Measurements from ENCODE around the gene GPR148.
"Not testable (repeated sequence)": the region's sequence is repeated elsewhere in the genome, so short reads cannot be mapped to it uniquely, and the experiment has no call there.

Gene GPR148, protein sequence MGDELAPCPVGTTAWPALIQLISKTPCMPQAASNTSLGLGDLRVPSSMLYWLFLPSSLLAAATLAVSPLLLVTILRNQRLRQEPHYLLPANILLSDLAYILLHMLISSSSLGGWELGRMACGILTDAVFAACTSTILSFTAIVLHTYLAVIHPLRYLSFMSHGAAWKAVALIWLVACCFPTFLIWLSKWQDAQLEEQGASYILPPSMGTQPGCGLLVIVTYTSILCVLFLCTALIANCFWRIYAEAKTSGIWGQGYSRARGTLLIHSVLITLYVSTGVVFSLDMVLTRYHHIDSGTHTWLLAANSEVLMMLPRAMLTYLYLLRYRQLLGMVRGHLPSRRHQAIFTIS

DNA sequence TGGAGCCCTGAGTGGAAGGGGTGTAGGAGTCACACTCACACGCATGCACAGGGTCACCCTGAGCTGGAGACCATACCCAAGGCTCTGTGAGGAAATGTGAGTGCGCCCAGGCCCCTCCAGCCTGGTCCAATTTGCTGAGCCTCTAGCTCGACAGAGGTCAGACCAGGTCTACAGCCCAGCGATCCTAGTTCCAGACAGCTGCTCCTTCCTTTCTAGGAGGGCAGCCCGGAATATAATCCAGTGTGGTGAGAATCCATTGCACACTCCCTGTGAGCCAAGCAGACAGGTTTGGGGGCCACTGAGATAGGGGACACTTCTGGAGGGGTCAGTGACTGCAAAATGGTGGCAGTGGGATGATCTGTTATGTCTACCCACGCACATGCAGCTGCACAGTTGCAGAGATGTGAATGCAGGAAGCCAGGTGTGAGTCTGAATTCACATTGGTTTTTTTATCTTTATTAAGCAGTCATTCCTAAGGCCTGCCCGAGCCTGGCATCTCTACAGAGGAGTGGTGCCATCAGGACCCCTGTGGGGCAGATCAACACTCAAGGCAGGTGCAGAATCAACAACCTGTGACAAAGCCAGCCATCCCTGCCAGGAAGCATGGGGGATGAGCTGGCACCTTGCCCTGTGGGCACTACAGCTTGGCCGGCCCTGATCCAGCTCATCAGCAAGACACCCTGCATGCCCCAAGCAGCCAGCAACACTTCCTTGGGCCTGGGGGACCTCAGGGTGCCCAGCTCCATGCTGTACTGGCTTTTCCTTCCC, at the start of gene GPR148:
Gene GPR148, plus strand, starts transcription at position 522 of the 768 bp plus-strand sequence. Its CDS starts 82 bp downstream, at position 604.
- FAIRE-seq = no peak
- no peak for DNase-seq (ENCODE audit: extremely low spot score, insufficient read length, low read depth)

DNA sequence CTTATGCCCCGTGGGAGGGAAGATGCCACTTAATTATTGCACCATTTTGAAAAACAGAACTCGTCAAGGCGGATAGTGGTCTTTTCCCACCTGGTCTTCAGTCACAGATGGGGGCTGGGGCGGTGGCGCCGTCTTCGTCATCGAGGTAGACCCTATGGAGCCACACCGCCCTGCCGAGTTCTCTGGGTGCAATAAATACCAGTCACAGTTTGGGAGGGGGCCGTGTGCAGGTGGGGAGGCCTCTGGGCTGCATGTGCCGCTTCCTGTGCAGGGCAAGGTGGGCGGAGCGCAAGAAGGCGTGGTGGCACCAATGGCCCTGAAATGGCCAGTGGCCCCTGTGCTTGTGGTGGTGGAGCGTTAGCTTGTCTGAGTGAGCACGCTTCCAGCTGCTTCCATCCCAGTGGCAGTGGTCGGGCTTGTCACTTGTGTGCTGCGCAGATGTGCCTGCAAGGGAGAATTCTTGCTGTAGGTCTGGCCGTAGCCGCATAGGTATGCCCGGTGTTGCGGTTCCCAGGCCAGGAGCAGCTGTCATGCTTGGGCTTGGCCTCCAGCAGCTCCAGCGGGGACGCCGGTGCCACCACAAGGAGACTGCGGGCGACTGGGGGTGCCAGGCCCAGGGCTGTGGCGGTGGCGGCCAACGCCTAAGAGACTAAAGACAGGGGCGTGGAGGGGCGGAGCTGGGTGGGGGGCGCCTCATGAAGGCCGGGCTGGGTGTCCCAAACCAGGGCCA, 36.7 kb upstream of the GPR148 start:
- FAIRE-seq; DNase-seq (ENCODE audit: extremely low spot score, insufficient read length, low read depth): not testable (repeated sequence)

DNA sequence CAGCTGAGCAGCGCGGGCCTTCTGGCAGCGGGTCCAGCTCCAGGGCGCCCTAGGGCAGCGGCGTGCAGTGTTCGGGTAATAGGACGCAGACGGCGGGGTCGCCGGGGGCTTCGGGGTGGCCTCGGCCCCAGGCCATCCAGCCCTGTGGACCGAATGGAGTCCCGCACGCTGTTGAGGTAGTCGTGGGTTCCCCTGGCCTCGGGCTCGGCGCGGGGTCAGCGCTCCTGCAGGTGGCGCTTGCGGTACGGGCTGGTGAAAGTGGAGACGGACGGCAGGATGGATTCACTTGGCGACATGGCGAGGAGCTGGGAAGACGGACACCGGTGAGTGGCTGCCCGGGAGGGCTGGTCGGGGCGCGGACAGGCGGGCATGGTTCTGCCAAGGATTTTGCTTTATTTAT, 35.4 kb upstream of the GPR148 start:
- FAIRE-seq; DNase-seq (ENCODE audit: extremely low spot score, insufficient read length, low read depth): not testable (repeated sequence)

DNA sequence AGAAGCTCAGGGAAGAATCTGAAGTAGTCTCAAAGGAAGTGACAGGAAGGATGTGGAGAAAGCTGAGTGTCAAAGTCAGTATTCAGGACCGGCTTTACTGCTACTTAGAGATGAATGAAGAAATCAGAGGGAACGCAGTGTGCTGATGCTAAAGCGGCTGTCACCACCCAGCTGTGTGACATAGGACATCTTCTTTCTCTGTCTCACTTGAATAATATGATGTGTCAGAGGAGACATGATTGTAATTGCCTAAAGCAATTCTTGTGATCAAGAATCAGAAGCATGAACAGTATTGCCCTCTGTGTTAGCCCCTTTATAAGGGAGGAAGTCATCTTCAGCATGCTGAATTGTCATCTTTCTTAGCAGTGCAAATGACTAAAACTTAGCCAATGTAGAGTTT, 25.6 kb upstream of the GPR148 start:
- not testable (repeated sequence) for DNase-seq (ENCODE audit: extremely low spot score, insufficient read length, low read depth); FAIRE-seq

DNA sequence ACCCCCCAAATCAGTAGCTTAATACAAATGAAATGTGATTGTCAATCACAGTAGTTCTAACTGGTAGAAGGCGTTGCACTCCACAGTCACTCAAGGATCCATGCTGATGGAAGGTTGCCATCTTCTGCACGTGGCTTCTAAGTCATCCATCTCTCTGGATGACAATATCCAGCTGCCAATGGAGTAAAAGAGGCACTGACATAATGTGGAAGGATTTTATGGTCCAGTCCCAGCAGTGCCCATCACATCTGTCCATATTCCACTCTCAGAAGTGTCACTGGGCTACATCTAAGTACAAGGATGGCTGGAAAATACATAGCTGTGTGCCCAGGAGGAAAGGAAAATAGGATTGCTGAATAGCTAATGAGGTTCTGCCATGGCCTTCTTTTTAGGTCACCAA, 14.1 kb upstream of the GPR148 start:
- DNase-seq (ENCODE audit: extremely low spot score, insufficient read length, low read depth); FAIRE-seq: not testable (repeated sequence)

DNA sequence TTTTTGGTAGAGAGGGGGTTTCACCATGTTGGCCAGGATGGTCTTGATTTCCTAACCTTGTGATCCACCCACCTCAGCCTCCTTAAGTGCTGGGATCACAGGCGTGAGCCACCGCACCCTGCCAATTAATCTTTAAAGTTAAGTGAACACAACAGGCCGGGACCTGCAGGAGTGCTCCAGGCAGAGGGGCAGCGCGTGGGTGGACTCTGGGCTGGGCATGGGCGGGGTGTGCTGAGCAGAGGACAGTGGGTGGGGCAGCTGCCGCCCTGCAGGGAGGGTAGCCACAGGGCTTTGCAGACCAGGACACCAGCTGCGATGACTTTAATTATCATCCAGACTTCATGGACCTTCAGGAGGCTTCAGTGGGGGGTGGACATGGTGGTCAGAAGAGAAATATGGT, 8.8 kb upstream of the GPR148 start:
- DNase-seq (ENCODE audit: extremely low spot score, insufficient read length, low read depth) (no peak), FAIRE-seq (no peak)

DNA sequence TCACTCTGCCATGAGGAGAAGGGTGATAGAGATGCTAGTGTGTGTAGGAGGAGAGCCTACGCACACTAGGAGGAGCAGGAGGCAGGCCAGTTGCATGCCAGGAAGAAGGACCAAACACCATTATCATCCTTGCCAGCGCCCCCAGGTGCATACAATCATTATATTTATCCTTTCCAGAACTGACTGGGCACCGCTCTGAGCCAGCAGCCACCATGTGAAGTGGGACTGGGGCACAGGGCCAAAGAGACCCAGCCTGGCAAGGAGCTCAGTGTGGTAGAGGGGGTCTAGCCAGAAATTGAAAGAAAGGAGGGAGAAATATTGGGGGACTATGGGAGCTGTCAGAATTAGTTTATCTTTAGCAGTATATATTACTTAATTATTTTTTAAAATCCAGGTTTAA, 8.3 kb upstream of the GPR148 start:
- FAIRE-seq (no peak), DNase-seq (ENCODE audit: extremely low spot score, insufficient read length, low read depth) (no peak)

DNA sequence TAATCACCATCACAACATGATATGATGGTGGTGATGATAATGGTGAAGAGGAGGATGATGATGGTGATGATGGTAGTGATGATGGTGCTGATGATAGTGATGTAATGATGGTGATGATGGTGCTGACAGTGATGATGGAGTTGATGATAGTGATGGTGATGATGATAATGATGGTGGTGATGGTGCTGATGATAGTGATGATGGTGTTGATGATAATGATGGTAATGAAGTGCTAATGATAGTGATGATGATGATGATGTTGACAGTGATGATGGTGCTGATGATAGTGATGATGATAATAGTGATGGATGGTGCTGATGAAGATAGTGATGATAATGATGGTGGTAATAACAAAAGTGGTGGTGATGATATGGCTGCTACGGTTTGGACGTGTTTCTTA, 4.4 kb upstream of the GPR148 start:
- no peak for FAIRE-seq
- DNase-seq (ENCODE audit: extremely low spot score, insufficient read length, low read depth) = no peak

DNA sequence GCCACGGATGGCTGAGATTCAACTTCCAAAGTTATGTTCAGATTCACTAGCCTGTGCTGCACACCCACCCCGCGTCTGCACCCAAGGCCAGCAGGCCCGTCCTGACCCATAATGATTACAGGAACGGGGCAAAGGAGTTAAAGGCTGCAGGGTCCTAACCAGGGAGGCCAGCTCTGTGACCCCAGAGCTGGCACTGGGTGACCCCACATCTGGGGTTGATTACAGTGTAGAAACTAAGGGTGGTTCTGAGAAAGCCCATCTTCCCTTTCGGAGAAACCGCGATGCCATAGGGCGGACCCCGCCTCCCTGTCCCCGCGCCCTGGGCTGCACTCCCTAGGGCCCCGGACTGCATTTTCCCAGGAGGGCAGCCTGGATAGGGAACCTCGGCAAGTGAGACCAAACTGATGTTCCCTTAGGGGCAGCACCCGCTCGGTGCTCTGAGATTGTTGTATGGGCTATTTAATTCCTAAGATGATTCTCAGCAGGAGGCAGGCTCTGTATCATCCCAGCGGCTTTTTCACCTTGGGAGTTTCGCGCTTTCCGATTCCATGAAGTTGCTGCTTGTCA, 2.2 kb upstream of the GPR148 start:
- DNase-seq (ENCODE audit: extremely low spot score, insufficient read length, low read depth) (no peak), FAIRE-seq (no peak)

DNA sequence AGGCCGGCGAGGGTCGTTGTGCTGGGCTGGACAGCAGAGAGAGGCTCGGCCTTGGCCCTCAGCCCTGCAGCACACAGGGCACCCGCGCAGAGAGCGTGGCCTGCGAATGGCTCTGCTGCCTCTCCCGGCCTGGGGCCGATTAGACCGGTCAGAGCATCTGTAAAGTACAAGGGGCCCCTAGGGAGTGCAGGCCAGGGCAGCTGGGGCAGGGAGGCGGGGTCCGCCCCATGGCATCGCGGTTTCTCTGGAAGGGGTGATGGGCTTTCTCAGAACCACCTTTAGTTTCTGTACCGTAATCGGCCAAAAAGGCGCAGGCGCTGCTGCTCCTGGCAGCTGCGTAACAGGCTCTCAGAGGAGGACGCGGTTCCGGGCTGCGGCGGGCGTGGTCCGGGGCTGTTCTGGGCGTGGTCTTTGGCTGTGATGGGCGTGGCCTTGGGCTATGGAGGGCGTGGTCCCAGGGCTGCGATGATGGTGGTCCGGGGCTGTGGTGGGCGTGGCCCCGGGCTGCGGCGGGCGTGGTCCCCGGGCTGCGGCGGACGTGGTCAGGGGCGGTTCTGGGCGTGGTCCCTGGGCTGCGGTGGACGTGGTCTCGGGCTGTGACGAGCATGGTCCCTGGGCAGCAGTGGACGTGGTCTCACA, 1.5 kb upstream of the GPR148 start:
- DNase-seq (ENCODE audit: extremely low spot score, insufficient read length, low read depth) = peak; percentile 48
- FAIRE-seq = peak; percentile 94

DNA sequence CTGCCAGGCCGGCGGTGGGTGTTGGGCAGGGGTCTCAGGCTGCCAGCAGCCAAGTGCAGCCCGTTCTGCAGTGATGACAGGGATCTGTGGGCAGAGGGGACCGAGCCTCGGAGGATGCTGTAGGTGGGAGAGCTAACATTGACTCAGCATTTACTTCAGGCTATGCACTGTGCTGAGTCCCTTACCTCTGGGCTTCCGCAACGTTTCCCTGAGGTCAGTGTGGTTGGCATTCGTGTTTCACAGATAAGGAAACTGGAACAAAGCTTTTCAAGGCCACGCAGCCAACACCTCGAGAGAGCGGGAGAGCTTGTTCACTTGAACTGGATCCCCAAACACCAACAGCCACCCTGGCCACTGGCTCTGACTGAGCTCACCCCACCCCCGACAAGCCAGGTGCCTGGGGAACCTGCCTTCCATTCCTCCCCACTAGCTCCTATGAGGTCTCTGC, 839 bp upstream of the GPR148 start:
- DNase-seq (ENCODE audit: extremely low spot score, insufficient read length, low read depth) = no peak
- no peak for FAIRE-seq

DNA sequence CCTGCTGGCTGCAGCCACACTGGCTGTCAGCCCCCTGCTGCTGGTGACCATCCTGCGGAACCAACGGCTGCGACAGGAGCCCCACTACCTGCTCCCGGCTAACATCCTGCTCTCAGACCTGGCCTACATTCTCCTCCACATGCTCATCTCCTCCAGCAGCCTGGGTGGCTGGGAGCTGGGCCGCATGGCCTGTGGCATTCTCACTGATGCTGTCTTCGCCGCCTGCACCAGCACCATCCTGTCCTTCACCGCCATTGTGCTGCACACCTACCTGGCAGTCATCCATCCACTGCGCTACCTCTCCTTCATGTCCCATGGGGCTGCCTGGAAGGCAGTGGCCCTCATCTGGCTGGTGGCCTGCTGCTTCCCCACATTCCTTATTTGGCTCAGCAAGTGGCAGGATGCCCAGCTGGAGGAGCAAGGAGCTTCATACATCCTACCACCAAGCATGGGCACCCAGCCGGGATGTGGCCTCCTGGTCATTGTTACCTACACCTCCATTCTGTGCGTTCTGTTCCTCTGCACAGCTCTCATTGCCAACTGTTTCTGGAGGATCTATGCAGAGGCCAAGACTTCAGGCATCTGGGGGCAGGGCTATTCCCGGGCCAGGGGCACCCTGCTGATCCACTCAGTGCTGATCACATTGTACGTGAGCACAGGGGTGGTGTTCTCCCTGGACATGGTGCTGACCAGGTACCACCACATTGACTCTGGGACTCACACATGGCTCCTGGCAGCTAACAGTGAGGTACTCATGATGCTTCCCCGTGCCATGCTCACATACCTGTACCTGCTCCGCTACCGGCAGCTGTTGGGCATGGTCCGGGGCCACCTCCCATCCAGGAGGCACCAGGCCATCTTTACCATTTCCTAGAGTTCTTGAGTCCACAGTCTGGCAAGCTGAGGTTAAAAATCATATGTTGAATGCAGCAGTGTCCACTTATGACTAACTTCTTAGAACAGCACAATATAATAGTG, 741 bp downstream of the GPR148 start:
- DNase-seq (ENCODE audit: extremely low spot score, insufficient read length, low read depth) (no peak), FAIRE-seq (no peak)

DNA sequence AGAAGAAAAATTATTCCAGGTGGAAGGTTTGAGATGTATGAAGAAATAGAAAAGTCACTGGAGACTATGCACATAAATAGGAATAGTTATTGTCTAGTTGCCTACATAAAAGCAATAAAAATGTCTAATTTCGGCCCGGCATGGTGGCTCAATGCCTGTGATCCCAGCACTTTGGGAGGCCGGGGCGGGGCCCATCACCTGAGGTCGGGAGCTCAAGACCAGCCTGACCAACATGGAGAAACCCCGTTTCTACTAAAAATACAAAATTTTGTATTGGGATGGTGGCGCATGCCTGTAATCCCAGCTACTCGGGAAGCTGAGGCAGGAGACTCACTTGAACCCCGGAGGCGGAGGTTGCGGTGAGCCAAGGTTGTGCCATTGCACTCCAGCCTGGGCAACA, 3.4 kb downstream of the GPR148 start:
- DNase-seq (ENCODE audit: extremely low spot score, insufficient read length, low read depth); FAIRE-seq: not testable (repeated sequence)

DNA sequence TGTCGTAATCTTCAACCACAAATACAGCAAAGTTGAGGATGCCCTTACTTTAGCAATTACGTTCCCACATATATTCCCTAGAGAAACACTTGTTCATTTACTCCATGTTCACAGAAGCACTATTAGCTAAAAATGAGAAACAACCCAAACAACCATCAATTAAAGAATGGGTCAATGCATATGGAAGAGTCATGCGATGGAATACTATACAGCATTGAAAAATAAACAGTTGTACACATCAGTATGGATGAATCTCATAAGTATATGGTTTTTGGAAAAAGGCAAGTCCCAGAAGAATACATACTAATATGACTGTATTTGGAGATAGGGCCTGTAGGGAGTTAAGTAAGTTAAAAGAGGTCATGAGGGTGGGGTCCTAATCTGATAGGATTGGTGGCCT, 6.3 kb downstream of the GPR148 start:
- no peak for DNase-seq (ENCODE audit: extremely low spot score, insufficient read length, low read depth)
- no peak for FAIRE-seq

DNA sequence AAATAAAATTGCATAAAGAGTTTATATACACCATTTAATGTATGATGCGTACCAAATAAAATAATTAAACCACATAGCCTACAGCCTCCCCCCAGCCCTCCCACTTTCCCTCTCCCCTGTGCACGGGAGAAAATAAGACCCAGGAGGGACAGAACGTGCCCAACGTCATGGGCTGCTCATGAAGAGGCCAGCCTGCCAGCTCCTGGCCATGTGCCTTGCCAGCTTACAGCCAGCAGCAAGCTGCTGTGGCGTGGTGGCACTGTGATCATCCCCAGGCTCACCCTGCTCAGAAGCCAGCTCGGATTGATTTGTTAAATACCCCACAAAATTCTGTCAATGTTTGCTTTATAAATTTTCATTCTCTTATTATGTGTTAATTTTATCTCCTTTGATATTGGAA, 7.6 kb downstream of the GPR148 start:
- DNase-seq (ENCODE audit: extremely low spot score, insufficient read length, low read depth) (no peak), FAIRE-seq (no peak)

DNA sequence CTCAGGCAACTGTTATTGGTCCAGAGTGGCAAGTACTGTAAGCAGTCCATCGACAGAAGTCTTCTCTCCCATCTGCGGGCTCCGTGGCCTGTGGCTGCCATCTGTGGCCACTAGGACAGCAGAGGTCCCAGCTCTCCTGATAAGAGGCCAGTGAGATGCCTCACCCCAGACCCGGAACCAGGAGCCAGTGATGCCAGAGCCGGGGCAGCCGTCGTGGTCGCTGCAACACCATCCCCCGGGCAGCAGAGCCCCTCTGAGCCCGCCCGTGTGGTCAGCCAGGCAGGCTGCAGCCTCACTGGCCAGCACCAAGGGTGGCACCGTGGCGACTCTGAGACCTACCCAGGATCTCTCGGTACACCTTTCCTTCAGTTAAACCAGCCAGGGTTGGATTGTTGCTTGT, 8.7 kb downstream of the GPR148 start:
- FAIRE-seq (no peak), DNase-seq (ENCODE audit: extremely low spot score, insufficient read length, low read depth) (no peak)

DNA sequence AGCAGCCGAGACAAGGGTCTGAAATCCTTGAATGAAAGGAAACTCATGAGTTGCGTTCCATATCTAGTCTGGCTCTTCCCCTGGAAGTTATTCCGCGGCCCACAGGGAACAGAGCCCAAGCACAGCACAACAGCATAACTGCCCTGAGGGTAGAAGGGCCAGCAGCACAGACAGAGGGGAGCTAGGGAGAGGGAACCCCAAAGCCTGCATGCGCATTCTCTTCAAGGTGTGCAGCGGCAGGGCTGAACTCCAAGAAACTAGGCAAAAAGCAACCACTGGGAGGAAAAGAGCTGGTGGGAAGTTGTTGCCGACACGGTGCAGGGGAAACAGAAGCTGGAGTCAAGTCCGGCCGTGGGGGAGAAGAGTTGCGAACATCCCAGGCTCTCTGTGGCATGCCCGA, 11.8 kb downstream of the GPR148 start:
- DNase-seq (ENCODE audit: extremely low spot score, insufficient read length, low read depth) = no peak
- no peak for FAIRE-seq

DNA sequence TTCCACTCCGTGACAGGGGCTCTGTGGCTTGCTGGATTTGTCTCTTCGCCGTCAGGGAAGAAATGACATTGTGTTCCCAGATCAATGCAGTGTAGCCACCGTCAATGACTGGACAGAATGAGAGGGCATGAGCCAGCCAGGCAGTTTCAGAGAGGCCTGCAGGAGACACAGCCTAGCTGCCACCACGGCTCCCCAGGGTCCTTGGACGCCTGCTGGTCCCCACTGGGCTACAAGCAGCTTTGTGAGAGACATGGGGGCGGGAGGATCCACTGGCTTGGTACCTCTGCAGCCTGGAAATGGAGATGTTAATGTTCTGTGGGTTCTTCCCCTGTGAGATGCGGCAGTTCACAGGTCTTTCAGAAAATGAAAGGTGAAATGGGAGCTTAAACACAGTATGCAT, 14.4 kb downstream of the GPR148 start:
- no peak for FAIRE-seq
- DNase-seq (ENCODE audit: extremely low spot score, insufficient read length, low read depth) = no peak
